Measurements from ENCODE around the gene STK32C.

The STK32C gene

DNA sequence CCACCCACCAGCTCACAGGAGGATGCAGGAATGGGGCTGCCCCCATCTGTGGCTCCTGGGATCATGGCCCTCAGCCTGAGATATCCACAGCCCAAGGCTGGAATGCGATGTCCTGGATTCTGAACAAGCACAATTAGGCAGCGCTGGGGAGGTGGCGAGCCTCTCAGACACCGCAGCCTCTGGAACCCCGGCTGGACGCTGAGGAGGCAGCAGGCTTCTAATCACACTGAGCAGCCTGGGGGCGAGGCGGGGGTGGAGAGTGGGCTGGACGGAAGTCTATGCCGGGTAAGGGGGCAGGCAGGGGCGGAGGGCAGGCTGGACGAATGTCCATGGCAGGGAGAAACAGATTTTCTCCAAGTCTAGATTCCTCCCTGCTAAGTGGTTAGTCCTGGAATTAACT lies 64.6 kb downstream of the STK32C start:
- DNase-seq = no peak

DNA sequence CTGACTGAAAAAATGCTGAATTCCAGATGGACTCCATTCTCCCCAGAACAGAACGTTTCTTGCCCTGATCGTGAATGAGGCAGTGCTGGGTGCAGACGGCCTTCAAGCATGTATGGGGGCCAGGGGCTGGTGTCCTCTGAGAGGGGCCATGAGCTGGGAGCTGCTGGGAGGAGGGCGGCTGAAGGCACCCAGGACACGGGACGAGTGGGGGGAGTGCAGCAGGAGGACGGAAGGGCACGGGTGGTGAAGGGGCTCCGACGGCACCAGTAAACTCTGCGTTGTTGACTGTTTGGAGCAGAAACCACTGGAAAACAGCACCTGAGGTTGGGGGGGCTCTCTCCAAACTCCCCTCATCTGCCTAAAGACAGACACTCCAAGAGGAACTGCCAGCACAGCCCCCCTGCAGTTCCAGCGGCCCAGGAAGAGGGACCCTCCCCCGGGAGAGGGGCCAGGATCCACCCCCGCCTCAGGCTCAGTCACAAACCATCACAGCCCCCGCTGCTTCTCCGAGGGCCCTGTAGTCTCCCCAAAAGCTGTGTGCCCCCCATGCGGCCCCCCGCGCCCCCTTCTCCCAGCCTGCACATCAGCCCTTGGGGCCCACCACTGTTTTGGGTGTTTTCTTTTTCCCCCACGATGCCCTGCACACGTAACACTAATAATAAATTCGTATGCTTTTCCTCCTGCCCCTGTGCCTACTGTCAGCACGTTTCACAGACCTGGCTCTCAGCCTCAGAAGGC lies 65.5 kb downstream of the STK32C start:
- no peak for DNase-seq

DNA sequence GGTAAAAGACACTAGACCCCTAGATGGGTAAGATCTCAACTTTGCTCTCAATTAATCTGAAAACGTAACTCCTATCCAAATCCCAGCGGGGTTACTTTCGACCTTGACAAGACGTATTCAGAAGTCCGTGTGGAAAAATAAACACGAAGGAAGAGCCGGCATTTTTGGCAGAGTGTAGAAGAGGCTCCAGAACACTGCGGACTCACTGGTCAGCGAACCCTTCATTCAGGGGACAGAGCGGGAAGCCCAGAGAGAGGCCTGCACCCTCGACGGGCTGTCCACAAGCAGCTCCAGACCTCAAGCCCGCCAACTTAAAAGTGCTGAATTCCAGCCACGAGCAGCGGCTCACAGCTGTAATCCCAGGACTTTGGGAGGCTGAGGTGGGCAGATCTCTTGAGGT lies 66.3 kb downstream of the STK32C start:
- DNase-seq = no peak

GRCh38 chr10:132241086-132241485 lies 66.7 kb downstream of the STK32C start:
- no peak for DNase-seq

GRCh38 chr10:132240581-132240980 lies 67.2 kb downstream of the STK32C start:
- no peak for DNase-seq

DNA sequence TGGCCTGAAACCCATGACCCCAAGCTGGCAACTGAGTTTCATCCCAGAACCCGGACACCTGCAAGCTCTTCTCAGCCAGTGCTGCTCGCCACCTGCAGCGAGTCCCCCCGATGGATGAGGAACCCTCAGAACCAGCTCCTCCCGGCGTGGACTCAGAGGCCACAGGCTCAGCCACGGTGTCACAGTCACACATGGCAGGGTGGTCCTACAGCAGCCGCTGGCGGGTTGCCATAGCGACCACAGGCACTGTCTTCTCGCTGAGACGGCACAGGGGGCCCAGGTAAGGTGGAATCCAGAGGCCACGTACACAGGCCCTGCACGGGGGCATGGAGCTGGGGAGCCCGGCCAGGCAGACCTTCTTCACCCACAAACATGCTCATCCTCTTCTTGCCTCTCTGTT lies 67.6 kb downstream of the STK32C start:
- DNase-seq = no peak

- DNase-seq = no peak
Measured at GRCh38 chr10:132239126-132240031, 68.4 kb downstream of the STK32C start.

GRCh38 chr10:132238371-132239125 lies 69.2 kb downstream of the STK32C start:
- no peak for DNase-seq

DNA sequence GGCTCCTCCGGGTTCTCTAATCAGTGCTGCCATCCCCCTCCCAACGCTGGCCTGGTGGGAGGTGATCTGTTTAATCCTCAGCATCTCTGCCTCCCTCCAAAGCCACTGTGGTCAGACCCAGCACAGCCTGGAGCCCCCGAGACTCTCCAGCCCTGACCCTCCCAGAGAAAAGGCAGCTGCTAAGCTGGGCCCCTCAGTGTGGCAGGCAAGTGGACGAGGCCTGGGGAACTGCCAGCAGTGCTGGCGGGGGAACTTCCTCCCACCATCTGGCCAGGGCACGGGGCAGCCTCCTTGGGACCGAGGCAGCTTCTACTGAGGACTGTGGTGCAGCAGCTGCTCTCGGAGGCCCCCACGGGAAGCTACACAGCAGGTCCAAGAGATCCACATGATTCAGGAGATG lies 69.9 kb downstream of the STK32C start:
- no peak for DNase-seq

DNA sequence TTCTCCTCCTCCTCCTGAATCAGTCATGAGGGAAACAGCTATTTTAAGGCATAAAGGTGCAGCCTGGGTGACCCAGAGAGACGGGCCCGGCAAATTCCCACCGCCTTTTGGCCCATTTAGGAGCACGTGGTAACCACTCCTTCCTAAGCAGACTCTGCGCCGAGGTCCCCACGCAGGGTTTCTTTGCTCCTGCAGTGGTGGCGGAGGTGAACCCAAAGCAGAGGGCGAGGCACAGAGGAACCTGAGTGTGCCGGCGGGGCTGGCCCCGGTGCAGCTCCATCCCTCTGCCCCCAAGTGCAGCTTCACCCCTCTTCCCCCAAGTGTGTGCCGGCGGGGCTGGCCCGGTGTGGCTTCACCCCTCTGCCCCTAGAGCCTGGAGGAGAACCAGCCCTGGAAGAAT lies 70.4 kb downstream of the STK32C start:
- no peak for DNase-seq

GRCh38 chr10:132236881-132237280 lies 70.9 kb downstream of the STK32C start:
- no peak for DNase-seq

- no peak for DNase-seq
Measured at GRCh38 chr10:132236161-132236560, 71.6 kb downstream of the STK32C start.

- DNase-seq = no peak
Measured at GRCh38 chr10:132234860-132235259, 72.9 kb downstream of the STK32C start.

DNA sequence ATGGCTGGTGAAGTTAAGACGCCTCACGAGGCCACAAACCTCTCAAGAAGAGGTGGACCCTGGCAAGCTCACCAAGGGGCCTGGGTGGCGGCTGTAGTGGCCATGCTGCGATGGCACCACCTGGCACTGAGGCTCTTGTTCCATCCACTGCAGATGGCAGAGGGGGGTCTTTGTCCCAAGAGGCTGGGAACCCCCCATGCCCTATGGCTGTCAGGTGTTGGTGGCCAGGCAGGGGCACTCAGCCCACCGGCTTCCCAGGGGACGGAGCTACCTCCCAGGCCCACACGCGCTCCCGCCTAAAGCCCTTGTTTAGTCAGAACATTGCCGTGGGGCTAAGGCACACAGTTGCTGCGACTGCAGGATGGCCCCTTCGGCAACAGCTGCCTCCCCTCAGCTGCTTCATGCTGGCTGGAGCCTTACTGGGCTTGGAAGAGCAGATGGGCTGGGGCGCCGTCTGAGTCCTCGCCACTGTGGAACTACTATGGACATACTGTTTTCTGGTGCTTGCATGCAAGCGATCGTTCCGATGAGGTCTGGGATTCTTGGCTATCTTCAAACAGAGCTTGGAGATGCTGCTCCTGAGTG lies 74.2 kb downstream of the STK32C start:
- no peak for DNase-seq

DNA sequence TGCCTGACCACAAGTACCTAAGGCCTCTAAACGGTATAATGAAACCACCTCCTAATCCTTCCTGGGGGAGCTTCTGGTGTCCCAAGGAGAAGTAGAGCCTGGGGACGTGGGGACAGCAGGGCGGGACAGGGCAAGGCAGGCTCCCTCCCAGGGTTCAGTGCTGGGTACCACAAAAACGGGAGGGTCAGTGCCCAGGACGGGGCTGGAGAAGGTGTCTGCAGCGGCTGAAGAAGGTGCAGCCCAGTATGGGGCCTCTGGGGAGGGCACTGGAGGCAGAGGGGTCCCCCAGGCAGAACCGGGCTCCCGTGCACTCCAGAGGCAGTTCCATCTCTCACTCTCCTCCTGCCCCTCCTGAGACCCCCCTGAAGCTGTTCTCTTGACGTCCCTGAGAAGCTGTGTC lies 74.8 kb downstream of the STK32C start:
- no peak for DNase-seq

DNA sequence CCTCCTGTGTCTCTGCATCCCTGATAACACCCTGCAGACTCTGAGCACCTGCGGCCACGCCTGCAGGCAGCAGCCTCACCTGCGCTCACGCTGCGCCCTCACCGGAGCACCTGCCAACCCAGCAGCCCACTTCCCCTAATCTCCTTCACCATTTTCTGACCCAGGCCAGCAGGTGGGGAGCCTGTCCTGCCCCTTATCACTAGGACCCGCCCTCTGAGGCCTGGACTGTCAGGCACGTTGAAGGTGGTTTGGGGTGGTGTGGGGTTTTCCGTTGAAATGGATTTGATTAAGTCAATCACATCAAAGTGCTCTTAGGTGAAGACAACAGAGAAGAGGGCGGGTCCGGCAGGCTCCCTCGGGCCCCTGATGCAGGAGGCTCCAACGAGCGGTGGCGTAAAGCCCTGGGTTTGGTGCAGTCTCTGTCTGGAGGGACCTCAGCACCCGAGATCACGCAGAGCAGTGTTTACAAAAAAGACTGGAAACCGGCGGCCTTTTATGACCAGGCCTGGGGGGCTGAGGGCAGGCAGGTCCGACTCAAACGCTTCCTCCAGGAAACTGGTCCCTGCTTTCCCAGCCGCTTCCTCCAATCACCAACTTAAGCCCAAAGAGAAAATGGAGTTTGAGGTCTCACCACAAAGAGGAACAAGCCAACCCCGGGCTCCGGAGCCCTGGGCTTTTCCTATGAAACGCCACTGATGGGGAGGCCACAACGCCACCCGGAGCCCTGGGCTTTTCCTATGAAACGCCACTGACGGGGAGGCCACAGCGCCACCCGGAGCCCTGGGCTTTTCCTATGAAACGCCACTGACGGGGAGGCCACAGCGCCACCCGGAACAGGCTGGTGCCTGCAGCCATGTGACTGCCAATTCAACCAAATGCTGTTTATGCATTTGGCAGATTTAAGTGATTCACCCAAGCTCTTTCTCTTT lies 75.5 kb downstream of the STK32C start:
- DNase-seq = no peak

DNA sequence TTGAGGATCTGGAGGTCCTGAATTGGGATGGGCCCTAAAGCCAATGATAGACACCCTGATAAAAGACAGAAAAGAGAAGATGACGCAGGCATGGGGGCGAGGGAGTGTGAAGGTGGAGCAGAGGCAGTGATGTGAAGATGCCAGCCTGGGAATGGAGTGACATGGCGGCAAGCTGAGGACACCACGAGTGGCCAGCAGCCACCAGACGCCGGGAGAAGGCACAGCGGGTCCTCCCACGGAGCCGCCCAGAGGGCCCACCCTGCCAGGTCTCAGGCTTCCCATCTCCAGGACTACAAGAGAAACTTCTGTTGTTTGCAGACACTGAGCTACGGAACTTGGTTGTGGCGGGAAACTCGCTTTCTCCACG lies 76.1 kb downstream of the STK32C start:
- no peak for DNase-seq

DNA sequence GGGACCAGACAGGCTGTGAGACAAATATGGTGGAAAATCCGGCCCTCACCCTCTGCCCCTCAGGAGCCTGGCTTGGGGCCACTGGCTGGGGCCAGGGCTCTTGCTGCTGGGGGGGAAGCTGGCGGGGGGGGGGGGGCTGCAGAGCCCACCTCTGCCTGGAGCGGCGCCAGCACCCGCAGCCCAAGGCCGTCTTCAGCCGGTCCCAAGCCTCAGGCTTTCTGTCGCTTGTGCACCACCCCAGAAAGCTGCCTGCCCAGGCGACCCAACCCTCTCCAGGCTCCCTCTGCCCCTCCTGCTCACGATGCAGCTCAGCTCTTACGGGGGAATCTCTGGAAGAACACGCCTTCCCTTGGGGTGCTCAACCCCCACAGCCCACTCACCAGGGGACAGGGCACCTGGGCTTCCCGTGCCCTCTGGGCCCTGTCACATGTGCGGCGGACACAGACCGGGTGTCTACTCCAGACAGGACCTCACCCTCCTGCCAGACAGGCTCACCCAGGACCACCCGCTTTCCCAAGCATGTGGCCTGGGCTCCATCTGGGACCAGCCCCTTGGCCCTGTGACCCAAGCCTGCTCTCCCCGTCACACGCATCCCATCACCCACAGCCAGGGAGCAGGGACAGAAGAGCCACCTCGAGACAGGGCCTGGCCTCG lies 77.1 kb downstream of the STK32C start:
- DNase-seq = no peak

GRCh38 chr10:132229834-132230556 lies 77.8 kb downstream of the STK32C start:
- DNase-seq = no peak

DNA sequence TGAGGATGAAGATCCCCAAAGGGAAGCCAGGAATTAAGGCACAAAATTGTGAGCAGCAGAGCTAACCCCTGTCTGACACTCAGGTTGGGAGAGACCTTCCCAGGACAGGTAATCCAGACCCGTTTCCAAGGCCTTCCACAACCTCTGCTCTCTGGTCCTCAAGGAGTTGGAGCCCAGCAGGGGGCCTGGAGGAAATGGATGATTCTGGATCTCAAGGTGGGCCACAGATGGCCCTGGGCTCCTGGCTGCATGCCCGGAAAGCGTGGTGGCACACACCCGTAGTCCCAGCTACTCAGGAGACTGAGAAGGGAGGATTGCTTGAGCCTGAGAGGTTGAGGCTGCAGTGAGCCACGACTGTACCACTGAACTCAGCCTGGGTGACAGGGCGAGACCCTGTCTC lies 78.7 kb downstream of the STK32C start:
- no peak for DNase-seq

GRCh38 chr10:132228616-132229015 lies 79.1 kb downstream of the STK32C start:
- DNase-seq = no peak
